ENCODE results near the gene HMGN5. TPM values are rescaled to one million over a fixed set of nuclear protein-coding genes. Genes with fewer than 3 reads are reported as not detected.

HMGN5 gene
- total and polyA plus RNA-seq, 2 of the 4 experiments (the other 2 are of a cell fraction) = 0.72 to 3.4 TPM

- no peak for DNase-seq
- Histone ChIP-seq H3K27ac (ENCODE audit: insufficient read depth, low read length) (no peak overlapping the region), H2BK120ac (ENCODE audit: low read depth, low read length) (no peak overlapping the region), H3K4ac (ENCODE audit: low read depth, low read length) (no peak overlapping the region), H3K56ac (ENCODE audit: extremely low read depth, insufficient read depth, low read length) (no peak overlapping the region), H4K8ac (ENCODE audit: low read depth in 2 of 2, low read length in 2 of 2) (no peak overlapping the region), H3K4me2 (ENCODE audit: low read depth, low read length) (no peak overlapping the region), H3K4me3 (ENCODE audit: insufficient read depth, low read depth, low read length) (no peak overlapping the region), H2BK20ac (ENCODE audit: low read depth, low read length) (no peak overlapping the region), H2BK5ac (ENCODE audit: low read depth, low read length, poor library complexity, severe bottlenecking) (no peak overlapping the region), H3K27me3 (ENCODE audit: control insufficient read depth, insufficient read depth, low read length) (no peaks in the 10 kb centered on the region), H2AK5ac (ENCODE audit: low read depth, low read length) (no peak overlapping the region), H3K9ac (ENCODE audit: low read depth, low read length) (no peak overlapping the region), H3K36me3 (ENCODE audit: control insufficient read depth, insufficient read depth, low read length) (peaks cover 1% of the 10 kb centered on the region; the same call in 1 of the 2 replicates), H3K79me1 (ENCODE audit: low read depth in 1 of 2, low read length in 2 of 2) (no peaks in the 10 kb centered on the region), H3K14ac (replicated peaks; ENCODE audit: low read depth, low read length) (no peak overlapping the region), H4K5ac (ENCODE audit: low read depth, low read length) (no peak overlapping the region), H4K91ac (ENCODE audit: insufficient read depth, low read depth, low read length) (no peak overlapping the region), H2AK9ac (replicated peaks; ENCODE audit: low read depth, low read length, poor library complexity) (no peak overlapping the region), H2AFZ (replicated peaks; ENCODE audit: low read length, poor library complexity) (no peak overlapping the region), H3K9me3 (ENCODE audit: control insufficient read depth, insufficient read depth, low read length) (peaks cover 9% of the 10 kb centered on the region), H2BK15ac (ENCODE audit: low read depth, low read length) (no peak overlapping the region), H4K20me1 (ENCODE audit: insufficient read depth, low read length) (no peaks in the 10 kb centered on the region), H3K9me1 (ENCODE audit: insufficient read depth, low read length) (no peaks in the 10 kb centered on the region), H3K4me1 (ENCODE audit: control insufficient read depth, insufficient read depth, low read length) (no peaks in the 10 kb centered on the region), H3K18ac (ENCODE audit: low read depth, low read length) (no peak overlapping the region), H3K23ac (ENCODE audit: low read depth, low read length) (no peak overlapping the region)
- ATAC-seq (ENCODE audit: low read depth) = no peak
- ChIA-PET POLR2A (ENCODE audit: unreplicated experiment) (no interaction called here), CTCF (no interaction called here)
- in situ Hi-C loops (cut with MboI; ENCODE audit: low sequenced_read_pairs) (no loop called here), dilution Hi-C loops (cut with HindIII; ENCODE audit: low sequenced_read_pairs, unreplicated experiment) (no loop called here), intact Hi-C loops (cut with micrococcal nuclease) (no loop called here)
- TF ChIP-seq RAD21 (IDR thresholded peaks at IDR 0.05; ENCODE audit: low read length) (no peak), RFX5 (IDR thresholded peaks at IDR 0.05; ENCODE audit: low read depth, low read length) (no peak), NFE2L2 (IDR thresholded peaks at IDR 0.05; ENCODE audit: low read depth, low read length) (no peak), CEBPB (IDR thresholded peaks at IDR 0.05; ENCODE audit: low read depth, low read length) (no peak), CTCF (conservative IDR thresholded peaks at IDR 0.05; ENCODE audit: low read depth, low read length) (no peak), MAFK (IDR thresholded peaks at IDR 0.05; ENCODE audit: low read depth, low read length) (no peak)
- 83% methylated on average over 2 of the region's 7 CpGs; no CpG with 5 or more reads in 1 of the 2 experiments for WGBS, 2 experiments (ENCODE audit: extremely low coverage in 2 of 2, insufficient read length in 1 of 2)
- no TSS peak for BruUV-seq (replicated peaks)
These were observed 40.0 kb upstream of the HMGN5 start for GRCh38 chrX:81241753-81242152.
